22Rv1 (cell line): ENCODE results near the gene GNL1.

Experiments
- CTCF ChIP-seq: fragments of 450-650 bp; IDR thresholded peaks from 2 replicates; pipeline ENCODE4 v1.5.1; 2017; ENCODE audit warnings: mild to moderate bottlenecking
- ZFX ChIP-seq: fragments of 450-650 bp; IDR thresholded peaks from 2 replicates; pipeline ENCODE4 v1.6.1; 2017; ENCODE audit warnings: antibody characterized with exemption, borderline replicate concordance

- TF ChIP-seq CTCF: no peak
- no peak for TF ChIP-seq ZFX
Observed at GRCh38 chr6:30554404-30554803, 1.9 kb downstream of the GNL1 start.
